H9 (cell line): Measurements from ENCODE around the gene RAB6B. TPM values are rescaled to one million over a fixed set of nuclear protein-coding genes. Genes with fewer than 3 reads are reported as not detected.

Experiments used
- DNase-seq: peaks from one replicate; pipeline ENCODE4 v3.0.0-alpha.2; 2017
- H2AFZ ChIP-seq: one replicate; pipeline ENCODE4 v1.6.1; 2013; ENCODE audit warnings: mild to moderate bottlenecking, low read length, control low read depth, moderate library complexity
- H2AK5ac ChIP-seq: 2 replicates; pipeline ENCODE4 v1.6.1; 2013; ENCODE audit warnings: low read length, control low read depth, mixed read lengths; ENCODE audit not compliant: insufficient read length
- H2BK120ac ChIP-seq: one replicate; pipeline ENCODE4 v1.6.1; 2013; ENCODE audit warnings: low read depth, mild to moderate bottlenecking, low read length, control low read depth, inconsistent platforms; ENCODE audit not compliant: poor library complexity, severe bottlenecking
- H2BK12ac ChIP-seq: 2 replicates; pipeline ENCODE4 v1.6.1; 2013; ENCODE audit warnings: low read length, control low read depth, mixed read lengths, low read depth; ENCODE audit not compliant: insufficient read length
- H2BK15ac ChIP-seq: 2 replicates; pipeline ENCODE4 v1.6.1; 2013; ENCODE audit warnings: low read depth, low read length, control low read depth
- H2BK20ac ChIP-seq: one replicate; pipeline ENCODE4 v1.6.1; 2013; ENCODE audit warnings: low read depth, mild to moderate bottlenecking, low read length, control low read depth, inconsistent platforms; ENCODE audit not compliant: poor library complexity, severe bottlenecking
- H2BK5ac ChIP-seq: 2 replicates; pipeline ENCODE4 v1.6.1; 2013; ENCODE audit warnings: low read length, control low read depth, mixed read lengths; ENCODE audit not compliant: insufficient read length
- H3K14ac ChIP-seq: 2 replicates; pipeline ENCODE4 v1.6.1; 2013; ENCODE audit warnings: low read length, control low read depth; ENCODE audit not compliant: insufficient read depth
- H3K18ac ChIP-seq: 2 replicates; pipeline ENCODE4 v1.6.1; 2013; ENCODE audit warnings: low read depth, mild to moderate bottlenecking, mixed read lengths, low read length, control low read depth; ENCODE audit not compliant: insufficient read length
- H3K23ac ChIP-seq: 2 replicates; pipeline ENCODE4 v1.6.1; 2013; ENCODE audit warnings: low read length, control low read depth, mixed read lengths, low read depth; ENCODE audit not compliant: insufficient read length
- H3K23me2 ChIP-seq: 2 replicates; pipeline ENCODE4 v1.6.1; 2013; ENCODE audit warnings: low read depth, mild to moderate bottlenecking, mixed read lengths, low read length, control low read depth; ENCODE audit not compliant: insufficient read length, poor library complexity, severe bottlenecking
- H3K27ac ChIP-seq: 2 replicates; pipeline ENCODE4 v1.5.1; 2013; ENCODE audit warnings: low read length, control low read depth, mixed read lengths, low read depth; ENCODE audit not compliant: insufficient read length
- H3K27me3 ChIP-seq: 2 replicates; pipeline ENCODE4 v1.6.1; 2013; ENCODE audit warnings: low read length, control low read depth, inconsistent platforms; ENCODE audit not compliant: insufficient read depth
- H3K4ac ChIP-seq: 2 replicates; pipeline ENCODE4 v1.6.1; 2013; ENCODE audit warnings: low read depth, mild to moderate bottlenecking, control low read depth, inconsistent platforms, low read length, moderate library complexity
- H3K4me1 ChIP-seq: 2 replicates; pipeline ENCODE4 v1.6.1; 2013; ENCODE audit warnings: low read length, control low read depth, inconsistent platforms; ENCODE audit not compliant: insufficient read depth
- H3K4me2 ChIP-seq: 2 replicates; pipeline ENCODE4 v1.6.1; 2013; ENCODE audit warnings: low read length, control low read depth, mixed read lengths; ENCODE audit not compliant: insufficient read length, insufficient read depth
- H3K56ac ChIP-seq: 2 replicates; pipeline ENCODE4 v1.6.1; 2013; ENCODE audit warnings: low read depth, mild to moderate bottlenecking, mixed read lengths, low read length, control low read depth; ENCODE audit not compliant: insufficient read length
- H3K79me1 ChIP-seq: 2 replicates; pipeline ENCODE4 v1.6.1; 2013; ENCODE audit warnings: low read depth, mild to moderate bottlenecking, moderate library complexity, low read length, control low read depth, inconsistent platforms; ENCODE audit not compliant: insufficient read depth, poor library complexity, severe bottlenecking
- H3K79me2 ChIP-seq: 2 replicates; pipeline ENCODE4 v1.6.1; 2013; ENCODE audit warnings: low read length, control low read depth, inconsistent platforms; ENCODE audit not compliant: insufficient read depth
- H3K9ac ChIP-seq: 2 replicates; pipeline ENCODE4 v1.6.1; 2013; ENCODE audit warnings: low read length, control low read depth, mixed read lengths; ENCODE audit not compliant: insufficient read length; ENCODE audit errors: extremely low read depth
- H3K9me3 ChIP-seq: one replicate; pipeline ENCODE4 v1.6.1; 2013; ENCODE audit warnings: low read depth, low read length, inconsistent platforms; ENCODE audit not compliant: control insufficient read depth
- H3T11ph ChIP-seq: one replicate; pipeline ENCODE4 v1.6.1; 2013; ENCODE audit warnings: mild to moderate bottlenecking, low read length, control low read depth, inconsistent platforms
- H4K20me1 ChIP-seq: one replicate; pipeline ENCODE4 v1.6.1; 2013; ENCODE audit not compliant: control insufficient read depth, insufficient read length, insufficient read depth
- H4K5ac ChIP-seq: 2 replicates; pipeline ENCODE4 v1.6.1; 2013; ENCODE audit warnings: low read depth, mild to moderate bottlenecking, mixed read lengths, low read length, control low read depth; ENCODE audit not compliant: insufficient read length
- H4K8ac ChIP-seq: replicated peaks from 2 replicates; pipeline ENCODE4 v1.6.1; 2013; ENCODE audit warnings: low read length, control low read depth, mixed read lengths, low read depth; ENCODE audit not compliant: insufficient read length
- H4K91ac ChIP-seq: 2 replicates; pipeline ENCODE4 v1.6.1; 2013; ENCODE audit warnings: low read depth, mild to moderate bottlenecking, moderate library complexity, mixed read lengths, low read length, control low read depth; ENCODE audit not compliant: insufficient read length
- H3K27ac Mint-ChIP-seq, 3 experiments: 2 replicates in 2 of 3; 3 replicates in 1 of 3; pipeline ENCODE4 v1.8.0; 2020 to 2021; ENCODE audit warnings: mixed read lengths in 3 of 3, mild to moderate bottlenecking in 1 of 3, moderate library complexity in 1 of 3
- H3K27me3 Mint-ChIP-seq: 2 replicates; pipeline ENCODE4 v1.8.0; 2021; ENCODE audit warnings: low read depth, mild to moderate bottlenecking, moderate library complexity, mixed read lengths
- H3K36me3 Mint-ChIP-seq, 3 experiments: 2 replicates in 2 of 3; 3 replicates in 1 of 3; pipeline ENCODE4 v1.8.0; 2020 to 2021; ENCODE audit warnings: low read depth in 3 of 3, mixed read lengths in 3 of 3; ENCODE audit not compliant: insufficient read depth in 1 of 3
- H3K4me1 Mint-ChIP-seq, 2 experiments: 2 replicates each; pipeline ENCODE4 v1.8.0; 2020; ENCODE audit warnings: mixed read lengths in 2 of 2
- H3K4me3 Mint-ChIP-seq, 2 experiments: 2 replicates in 1 of 2; 3 replicates in 1 of 2; pipeline ENCODE4 v1.8.0; 2020 to 2021; ENCODE audit warnings: mild to moderate bottlenecking in 2 of 2, mixed read lengths in 2 of 2, moderate library complexity in 1 of 2
- H3K9me3 Mint-ChIP-seq, 2 experiments: 2 replicates in 1 of 2; 3 replicates in 1 of 2; pipeline ENCODE4 v1.8.0; 2020; ENCODE audit warnings: mild to moderate bottlenecking in 2 of 2, mixed read lengths in 2 of 2, moderate library complexity in 1 of 2
- CTCF ChIP-seq: fragments of 200-600 bp; sonication (generic); conservative IDR thresholded peaks from 3 replicates; pipeline ENCODE4 v1.8.0; 2021; ENCODE audit warnings: antibody characterized with exemption, mild to moderate bottlenecking
- WGBS: extraction: QIAGEN DNeasy Blood & Tissue Kit; methylation state at CpG from one replicate; pipeline ENCODE4 v1.1.7; 2013; ENCODE audit warnings: missing lambda C conversion rate, low lambda C conversion rate, mixed read lengths; ENCODE audit not compliant: insufficient read length; ENCODE audit errors: extremely low coverage; 5-methylcytosine and 5-hydroxymethylcytosine counted together
- total RNA-seq: library from RNA; stranded (reverse); gene quantifications from 2 replicates; pipeline ENCODE4 v1.2.1, GENCODE V29; 2021

Gene RAB6B
- total RNA-seq, 1 experiment from 2014 or later = 12.3 TPM

DNA sequence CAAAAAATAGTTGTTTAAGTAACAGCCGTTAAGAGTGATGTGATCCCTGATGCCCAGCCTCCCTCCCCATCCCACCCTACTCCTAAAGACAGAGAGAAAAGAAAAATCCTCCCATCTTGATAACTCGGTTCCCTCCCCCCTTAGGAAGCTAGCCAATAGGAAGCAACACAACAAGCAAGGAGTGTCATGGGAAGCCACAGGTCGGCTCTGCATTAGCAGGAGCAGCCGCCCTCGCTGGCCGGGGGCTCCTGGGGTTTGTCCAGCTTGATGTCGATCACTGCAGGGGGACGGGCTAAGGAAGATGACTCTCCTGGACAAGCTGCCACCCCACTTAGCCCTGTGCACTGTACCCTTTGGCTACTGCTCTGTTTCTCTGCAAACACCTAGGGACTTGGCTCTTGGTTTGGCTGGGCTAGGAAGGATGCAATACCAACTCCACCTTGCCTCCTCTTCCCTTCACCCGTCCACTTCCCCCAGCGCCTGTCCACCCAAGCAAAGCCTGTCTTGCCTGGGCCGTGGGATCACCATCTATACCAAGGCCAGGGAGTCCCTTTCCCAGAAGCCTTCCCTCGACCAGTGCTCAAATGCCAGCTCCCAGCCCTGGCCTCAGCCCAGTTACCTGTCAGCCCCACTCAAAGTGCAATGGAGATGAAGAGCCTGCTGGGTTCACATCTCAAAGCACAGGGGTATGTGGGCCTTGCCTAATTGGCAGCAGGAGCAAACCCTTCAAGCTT lies 66.9 kb downstream of the RAB6B start:
- no peaks in the 10 kb centered on the region for H3K27me3 ChIP-seq
- H3K4me2 ChIP-seq = no peak overlapping the region
- Mint-ChIP-seq H3K9me3 (no peaks in the 10 kb centered on the region), H3K27ac (peak overlapping the region in 1 of 3 experiments; percentile 28; a peak in 1 of 7 replicates), H3K4me1 (peaks cover 0 to 7% of the 10 kb centered on the region in 2 experiments; a peak in 1 of 4 replicates), H3K36me3 (peaks cover 6 to 19% (median 8%) of the 10 kb centered on the region in 3 experiments; a peak in 5 of 7 replicates), H3K27me3 (no peaks in the 10 kb centered on the region), H3K4me3 (no peak overlapping the region)
- H2BK5ac ChIP-seq = no peak overlapping the region
- no peak overlapping the region for H3K56ac ChIP-seq
- H2AK5ac ChIP-seq = no peak overlapping the region
- no peak overlapping the region for H3K27ac ChIP-seq
- no peak overlapping the region for H2BK15ac ChIP-seq
- no peak overlapping the region for H4K8ac ChIP-seq
- H2BK120ac ChIP-seq = no peak overlapping the region
- H4K20me1 ChIP-seq = no peaks in the 10 kb centered on the region
- no peak overlapping the region for H3T11ph ChIP-seq
- peak; percentile 76 for DNase-seq
- H3K79me1 ChIP-seq = no peaks in the 10 kb centered on the region
- H3K4ac ChIP-seq = no peak overlapping the region
- no peak overlapping the region for H3K18ac ChIP-seq
- H3K23me2 ChIP-seq = no peaks in the 10 kb centered on the region
- no peak overlapping the region for H2BK20ac ChIP-seq
- H4K5ac ChIP-seq = no peak overlapping the region
- H3K9ac ChIP-seq = no peak overlapping the region
- no peaks in the 10 kb centered on the region for H3K9me3 ChIP-seq
- no peak overlapping the region for H2BK12ac ChIP-seq
- no peak overlapping the region for H3K14ac ChIP-seq
- H3K23ac ChIP-seq = no peak overlapping the region
- no peaks in the 10 kb centered on the region for H3K4me1 ChIP-seq
- no peak overlapping the region for H2AFZ ChIP-seq
- no CpG with 5 or more reads among the region's 12 CpGs for WGBS
- no peaks in the 10 kb centered on the region for H3K79me2 ChIP-seq
- H4K91ac ChIP-seq = no peak overlapping the region
- TF ChIP-seq CTCF = no peak
